ENCODE data around the gene MMP19. TPM values are rescaled to one million over a fixed set of nuclear protein-coding genes. Genes with fewer than 3 reads are reported as not detected.

The MMP19 gene
- total and polyA plus RNA-seq, 2 donors = 4.3 to 21.8 TPM

DNA sequence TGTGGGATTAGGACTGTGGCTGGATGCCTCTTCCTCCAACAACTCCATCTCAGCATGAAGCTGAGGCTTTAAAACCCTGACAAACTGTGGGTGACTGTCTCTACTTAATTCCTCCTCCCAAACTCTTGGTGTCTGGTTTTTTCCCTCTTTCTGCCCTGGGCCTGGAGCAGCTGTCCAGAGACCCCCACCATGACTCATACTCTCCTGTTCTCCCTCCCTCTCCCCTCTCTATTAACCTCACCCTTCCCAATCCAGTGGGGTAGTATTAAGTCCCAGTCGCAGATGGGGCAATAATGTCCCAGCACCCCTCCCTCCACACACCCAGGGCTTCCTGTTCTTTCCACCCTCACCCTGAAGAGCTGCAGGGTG, 11.3 kb downstream of the MMP19 start:
- WGBS = 23% methylated on average over 1 of the region's 1 CpG
- Histone ChIP-seq H3K27ac (ENCODE audit: low read depth) (peak overlapping the region; percentile 11), H3K36me3 (ENCODE audit: insufficient read depth) (no peaks in the 10 kb centered on the region), H3K4me1 (ENCODE audit: insufficient read depth) (peaks cover 6% of the 10 kb centered on the region), H3K4me3 (ENCODE audit: low read depth, low read length) (peak overlapping the region; percentile 82)
- DNase-seq (ENCODE audit: extremely low spot score) = no peak

GRCh38 chr12:55830601-55831446, 11.9 kb downstream of the MMP19 start:
- peak overlapping the region; percentile 93 for H3K27ac ChIP-seq (ENCODE audit: low read depth)
- no peaks in the 10 kb centered on the region for H3K36me3 ChIP-seq (ENCODE audit: insufficient read depth)
- WGBS = 3% methylated on average over 23 of the region's 23 CpGs
- H3K4me3 ChIP-seq (ENCODE audit: low read depth, low read length) = peak overlapping the region; percentile 82
- DNase-seq (ENCODE audit: extremely low spot score) = peak; percentile 82
- peaks cover 6% of the 10 kb centered on the region for H3K4me1 ChIP-seq (ENCODE audit: insufficient read depth)

DNA sequence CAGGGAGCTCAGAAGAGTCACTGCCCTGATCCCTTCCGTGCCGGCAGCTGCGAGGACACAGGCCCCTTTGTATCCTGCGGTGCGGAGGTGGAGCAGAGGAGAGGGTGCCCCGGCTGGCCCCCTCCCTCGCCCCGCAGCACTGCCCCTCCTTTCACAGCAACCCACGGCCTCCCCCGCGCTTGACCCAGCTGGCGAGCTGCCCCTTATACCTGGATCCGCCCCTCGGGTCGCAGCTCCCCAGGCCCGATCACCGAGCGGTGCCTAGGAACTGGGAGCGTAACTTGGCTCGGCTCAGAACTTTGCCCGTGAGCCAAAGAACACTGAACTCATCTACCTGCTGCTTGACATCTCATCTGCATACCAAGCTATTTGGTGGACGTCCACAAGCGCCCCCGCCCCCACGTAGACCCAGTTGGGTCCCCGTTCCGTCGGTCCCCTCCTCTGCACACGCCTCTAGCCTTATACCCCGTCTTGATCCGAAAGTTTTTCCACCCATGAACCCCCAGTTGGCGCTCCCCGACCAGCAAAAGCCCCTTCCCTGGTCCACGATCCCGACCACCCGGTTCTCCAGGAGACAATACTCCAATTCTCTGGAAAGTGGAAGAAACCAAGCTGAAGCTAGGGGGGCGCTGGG, 12.7 kb downstream of the MMP19 start:
- under 1% methylated on average over 37 of the region's 37 CpGs for WGBS
- peaks cover 6% of the 10 kb centered on the region for H3K4me1 ChIP-seq (ENCODE audit: insufficient read depth)
- no peak for DNase-seq (ENCODE audit: extremely low spot score)

DNA sequence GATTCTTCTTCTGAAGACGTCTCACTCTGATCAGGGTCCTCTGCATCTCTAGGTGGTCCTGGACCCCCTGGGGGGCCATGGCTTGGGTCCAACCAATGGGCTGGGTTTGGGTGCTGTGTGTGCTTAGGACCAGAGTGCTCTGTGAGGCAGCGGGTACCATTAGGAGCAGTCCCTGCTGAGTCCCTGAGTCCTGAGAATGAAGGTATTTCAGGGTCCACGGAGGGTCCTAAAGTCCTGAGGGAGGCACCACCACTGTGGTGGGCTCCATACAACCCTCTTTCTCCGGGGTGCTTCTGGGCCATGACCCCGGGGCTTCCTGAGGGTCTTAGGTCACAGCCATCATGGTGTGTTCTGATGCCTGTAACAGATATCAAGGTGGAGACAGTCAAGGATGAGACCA, 14.4 kb downstream of the MMP19 start:
- Histone ChIP-seq H3K4me1 (ENCODE audit: insufficient read depth) (peaks cover 6% of the 10 kb centered on the region), H3K27ac (ENCODE audit: low read depth) (no peak overlapping the region), H3K4me3 (ENCODE audit: low read depth, low read length) (no peak overlapping the region), H3K36me3 (ENCODE audit: insufficient read depth) (no peaks in the 10 kb centered on the region)
- no peak for DNase-seq (ENCODE audit: extremely low spot score)
- 88% methylated on average over 5 of the region's 5 CpGs for WGBS

More for the DNA sequence above, 12.7 kb downstream of the MMP19 start:
- Histone ChIP-seq H3K36me3 (ENCODE audit: insufficient read depth) (no peaks in the 10 kb centered on the region), H3K4me3 (ENCODE audit: low read depth, low read length) (peak overlapping the region; percentile 82), H3K27ac (ENCODE audit: low read depth) (peak overlapping the region; percentile 93)

- Histone ChIP-seq H3K27ac (ENCODE audit: low read depth) (no peak overlapping the region), H3K4me1 (ENCODE audit: insufficient read depth) (peaks cover 6% of the 10 kb centered on the region), H3K4me3 (ENCODE audit: low read depth, low read length) (no peak overlapping the region), H3K36me3 (ENCODE audit: insufficient read depth) (no peaks in the 10 kb centered on the region)
- no peak for DNase-seq (ENCODE audit: extremely low spot score)
- WGBS = 88% methylated on average over 15 of the region's 15 CpGs
Measured at GRCh38 chr12:55827806-55828205, 14.9 kb downstream of the MMP19 start.

- H3K4me3 ChIP-seq (ENCODE audit: low read depth, low read length) = no peak overlapping the region
- peaks cover 3% of the 10 kb centered on the region for H3K36me3 ChIP-seq (ENCODE audit: insufficient read depth)
- no peak for DNase-seq (ENCODE audit: extremely low spot score)
- 87% methylated on average over 5 of the region's 5 CpGs for WGBS
- peaks cover 6% of the 10 kb centered on the region for H3K4me1 ChIP-seq (ENCODE audit: insufficient read depth)
- H3K27ac ChIP-seq (ENCODE audit: low read depth) = no peak overlapping the region
Measured at GRCh38 chr12:55824726-55825125, 18.0 kb downstream of the MMP19 start.

GRCh38 chr12:55823419-55823818, 19.3 kb downstream of the MMP19 start:
- no peak overlapping the region for H3K4me3 ChIP-seq (ENCODE audit: low read depth, low read length)
- 80% methylated on average over 4 of the region's 4 CpGs for WGBS
- H3K36me3 ChIP-seq (ENCODE audit: insufficient read depth) = peaks cover 3% of the 10 kb centered on the region
- H3K27ac ChIP-seq (ENCODE audit: low read depth) = no peak overlapping the region
- DNase-seq (ENCODE audit: extremely low spot score) = no peak
- peaks cover 4% of the 10 kb centered on the region for H3K4me1 ChIP-seq (ENCODE audit: insufficient read depth)

GRCh38 chr12:55822228-55822627, 20.5 kb downstream of the MMP19 start:
- Histone ChIP-seq H3K4me3 (ENCODE audit: low read depth, low read length) (no peak overlapping the region), H3K36me3 (ENCODE audit: insufficient read depth) (peaks cover 3% of the 10 kb centered on the region), H3K27ac (ENCODE audit: low read depth) (no peak overlapping the region), H3K4me1 (ENCODE audit: insufficient read depth) (peaks cover 1% of the 10 kb centered on the region)
- no peak for DNase-seq (ENCODE audit: extremely low spot score)
- 33% methylated on average over 6 of the region's 6 CpGs for WGBS

GRCh38 chr12:55820679-55821078, 22.1 kb downstream of the MMP19 start:
- WGBS = 77% methylated on average over 1 of the region's 1 CpG
- H3K27ac ChIP-seq (ENCODE audit: low read depth) = no peak overlapping the region

GRCh38 chr12:55818886-55819285, 23.9 kb downstream of the MMP19 start:
- Histone ChIP-seq H3K27ac (ENCODE audit: low read depth) (no peak overlapping the region), H3K36me3 (ENCODE audit: insufficient read depth) (peaks cover 3% of the 10 kb centered on the region), H3K4me1 (ENCODE audit: insufficient read depth) (no peaks in the 10 kb centered on the region), H3K4me3 (ENCODE audit: low read depth, low read length) (no peak overlapping the region)
- DNase-seq (ENCODE audit: extremely low spot score) = no peak
- WGBS = 69% methylated on average over 6 of the region's 6 CpGs

More at GRCh38 chr12:55820679-55821078, 22.1 kb downstream of the MMP19 start:
- DNase-seq (ENCODE audit: extremely low spot score) = no peak
- Histone ChIP-seq H3K36me3 (ENCODE audit: insufficient read depth) (peaks cover 3% of the 10 kb centered on the region), H3K4me1 (ENCODE audit: insufficient read depth) (no peaks in the 10 kb centered on the region), H3K4me3 (ENCODE audit: low read depth, low read length) (no peak overlapping the region)

DNA sequence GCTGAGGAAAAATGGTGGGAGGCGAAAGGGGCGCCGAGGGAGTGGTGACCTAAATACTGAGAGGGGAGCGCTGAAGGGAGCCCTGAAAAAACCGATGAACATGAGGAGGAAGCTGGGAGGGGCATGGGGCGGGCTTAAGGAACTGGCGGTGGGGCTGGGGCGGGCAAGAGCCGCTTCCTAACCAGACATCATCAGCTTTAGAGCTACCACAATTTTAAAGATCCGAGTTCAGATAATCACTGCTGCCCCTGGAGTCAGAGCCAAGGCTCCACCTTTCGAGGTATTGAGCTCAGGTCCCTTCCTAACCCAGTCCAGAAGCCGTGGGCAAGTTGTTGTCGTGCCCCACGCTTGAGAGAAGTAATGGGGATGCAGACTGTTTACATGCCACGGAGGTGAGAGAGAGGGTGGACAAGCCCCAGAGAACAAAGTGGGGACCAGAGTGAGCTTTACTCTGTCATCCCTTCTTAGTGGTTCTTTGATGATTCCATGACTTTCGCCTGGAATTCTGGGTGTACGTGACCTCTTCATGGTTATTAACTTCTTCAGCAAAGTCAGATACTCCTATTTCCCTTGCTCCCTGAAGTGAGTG, 24.5 kb downstream of the MMP19 start:
- under 1% methylated on average over 17 of the region's 17 CpGs for WGBS

DNA sequence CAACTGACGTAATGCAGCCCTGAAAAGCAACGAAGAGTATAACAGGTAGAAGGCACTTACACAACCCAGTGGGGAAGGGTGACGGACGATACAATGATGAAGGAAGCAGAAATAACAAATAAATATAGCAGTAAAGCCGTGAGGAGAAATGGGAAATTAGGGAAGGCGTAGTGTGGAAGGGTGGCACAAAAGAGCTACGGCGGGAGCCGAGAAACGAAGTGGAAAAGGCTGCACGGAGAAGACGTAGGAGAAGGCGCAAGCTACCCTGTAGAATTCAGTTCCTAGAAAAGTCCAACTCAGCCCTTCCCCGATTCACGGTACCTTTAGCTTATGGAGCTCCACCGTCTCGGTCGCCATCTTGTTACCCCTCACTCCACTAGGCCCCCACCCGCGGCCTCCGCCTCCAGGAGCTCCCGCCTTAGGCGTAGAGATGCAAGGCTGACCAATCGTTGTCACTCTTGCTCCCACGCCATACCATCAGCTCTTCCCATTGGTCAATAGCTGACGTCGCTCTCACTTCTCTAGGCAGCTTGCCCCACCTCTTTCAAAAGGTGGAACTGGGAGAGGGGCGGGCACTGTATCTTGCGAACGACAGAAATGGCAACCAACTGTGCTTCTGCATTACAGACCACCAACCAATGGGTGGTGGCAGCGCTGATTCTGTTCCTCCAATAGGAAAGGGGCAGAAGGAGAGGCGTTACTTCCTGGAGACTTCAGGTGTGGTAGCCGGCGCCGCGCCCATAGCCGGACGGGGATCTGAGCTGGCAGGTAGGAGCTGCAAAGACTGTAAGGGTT, 25.2 kb downstream of the MMP19 start, which contains the start of the genes ORMDL2 and SARNP:
Gene ORMDL2, plus strand, starts transcription at position 697 of the 795 bp plus-strand sequence. CDS start 959 bp downstream, outside the sequence.
Gene SARNP, minus strand, starts transcription at position 380 of the 795 bp plus-strand sequence. Its CDS starts 23 bp downstream, at position 357.
- peak within 1 kb of the TSS; percentile 54 for H3K4me3 ChIP-seq (ENCODE audit: low read depth, low read length)
- DNase-seq (ENCODE audit: extremely low spot score) = peak; percentile 100
- WGBS = under 1% methylated on average over 38 of the region's 38 CpGs
- H3K27ac ChIP-seq (ENCODE audit: low read depth) = peak within 1 kb of the TSS; percentile 81
- H3K4me1 ChIP-seq (ENCODE audit: insufficient read depth) = no peaks in the 10 kb centered on the region
- H3K36me3 ChIP-seq (ENCODE audit: insufficient read depth) = peaks cover 3% of the 10 kb centered on the region

More for the DNA sequence above, 24.5 kb downstream of the MMP19 start:
- Histone ChIP-seq H3K4me3 (ENCODE audit: low read depth, low read length) (peak overlapping the region; percentile 54), H3K36me3 (ENCODE audit: insufficient read depth) (peaks cover 3% of the 10 kb centered on the region), H3K4me1 (ENCODE audit: insufficient read depth) (no peaks in the 10 kb centered on the region), H3K27ac (ENCODE audit: low read depth) (peak overlapping the region; percentile 12)
- no peak for DNase-seq (ENCODE audit: extremely low spot score)

GRCh38 chr12:55816881-55817344, 25.8 kb downstream of the MMP19 start:
- peak; percentile 14 for DNase-seq (ENCODE audit: extremely low spot score)
- under 1% methylated on average over 14 of the region's 14 CpGs for WGBS
- peaks cover 3% of the 10 kb centered on the region for H3K36me3 ChIP-seq (ENCODE audit: insufficient read depth)
- H3K27ac ChIP-seq (ENCODE audit: low read depth) = peak overlapping the region; percentile 34
- H3K4me3 ChIP-seq (ENCODE audit: low read depth, low read length) = peak overlapping the region; percentile 51
- H3K4me1 ChIP-seq (ENCODE audit: insufficient read depth) = no peaks in the 10 kb centered on the region
